Muscle layer of duodenum (tissue), 2 donors: ENCODE measurements around the gene DPH6.
"Not testable (repeated sequence)": the region's sequence is repeated elsewhere in the genome, so short reads cannot be mapped to it uniquely, and the experiment has no call there.

Experiments used
- H3K27ac ChIP-seq: one replicate; pipeline ENCODE4 v1.7.0; 2013; ENCODE audit warnings: mild to moderate bottlenecking, low read length
- H3K27me3 ChIP-seq: one replicate; pipeline ENCODE4 v1.7.0; 2013; ENCODE audit warnings: low read depth, mild to moderate bottlenecking, control low read depth, low read length
- H3K36me3 ChIP-seq, 2 donors: one replicate each; pipeline ENCODE4 v1.7.0; 2013; ENCODE audit warnings: low read length in 2 of 2, control low read depth in 1 of 2, mild to moderate bottlenecking in 1 of 2; ENCODE audit not compliant: insufficient read depth in 2 of 2, control insufficient read depth in 1 of 2
- H3K4me1 ChIP-seq, 2 donors: one replicate each; pipeline ENCODE4 v1.7.0; 2013; ENCODE audit warnings: low read length in 2 of 2, mild to moderate bottlenecking in 2 of 2, control low read depth in 1 of 2, moderate library complexity in 1 of 2; ENCODE audit not compliant: insufficient read depth in 2 of 2, control insufficient read depth in 1 of 2
- H3K4me3 ChIP-seq, 2 donors: one replicate each; pipeline ENCODE4 v1.7.0; 2013; ENCODE audit warnings: low read length in 2 of 2, low read depth in 1 of 2, mild to moderate bottlenecking in 1 of 2
- H3K9me3 ChIP-seq, 2 donors: one replicate each; pipeline ENCODE4 v1.7.0; 2013; ENCODE audit warnings: low read length in 2 of 2, control low read depth in 1 of 2, mild to moderate bottlenecking in 1 of 2; ENCODE audit not compliant: control insufficient read depth in 1 of 2
- donor health status: healthy.

DPH6 gene

DNA sequence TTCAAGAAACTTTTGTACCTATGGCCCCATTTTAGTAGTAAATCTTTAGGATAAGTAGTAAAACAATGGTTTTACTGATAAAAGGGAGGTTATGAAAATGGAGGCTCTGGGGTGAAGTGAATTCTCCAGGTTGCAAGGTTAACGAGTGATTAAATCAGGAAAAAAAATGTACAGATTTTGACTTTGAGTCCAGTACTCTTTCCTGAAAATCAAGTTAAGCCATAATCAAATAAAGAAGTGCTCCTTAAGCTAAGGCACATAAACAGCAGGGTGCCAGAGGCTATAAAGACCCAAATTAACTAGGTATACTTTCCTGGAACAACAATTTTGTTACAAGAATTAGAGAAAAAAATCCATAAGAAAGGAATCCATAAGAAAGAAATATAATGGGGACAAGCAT lies 114.7 kb downstream of the DPH6 start:
- Histone ChIP-seq H3K4me3 (no peak overlapping the region), H3K27ac (no peak overlapping the region), H3K36me3 (no peaks in the 10 kb centered on the region), H3K4me1 (no peaks in the 10 kb centered on the region), H3K9me3 (no peaks in the 10 kb centered on the region), H3K27me3 (no peaks in the 10 kb centered on the region)

DNA sequence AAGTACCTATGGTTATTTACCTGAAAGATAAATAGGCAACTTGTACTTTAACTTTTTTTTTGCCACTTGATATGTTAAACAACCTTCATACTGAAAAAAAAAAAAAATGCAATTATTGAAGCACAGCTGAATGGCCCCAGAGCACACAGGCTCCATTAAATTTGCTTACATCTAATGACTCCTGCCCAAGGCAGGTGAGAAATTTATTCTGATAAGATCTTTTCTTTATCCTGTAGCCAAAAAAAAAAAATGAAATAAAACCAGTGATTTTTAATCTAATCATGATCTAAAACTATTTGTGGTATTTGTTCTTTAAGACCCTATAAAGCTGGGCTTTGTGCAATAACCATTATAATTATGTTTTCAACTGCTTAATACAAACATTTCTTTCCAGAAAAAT lies 115.7 kb downstream of the DPH6 start:
- H3K27me3 ChIP-seq = no peaks in the 10 kb centered on the region
- no peaks in the 10 kb centered on the region for H3K36me3 ChIP-seq
- H3K9me3 ChIP-seq = no peaks in the 10 kb centered on the region
- no peak overlapping the region for H3K27ac ChIP-seq
- H3K4me3 ChIP-seq = no peak overlapping the region
- H3K4me1 ChIP-seq = no peaks in the 10 kb centered on the region

DNA sequence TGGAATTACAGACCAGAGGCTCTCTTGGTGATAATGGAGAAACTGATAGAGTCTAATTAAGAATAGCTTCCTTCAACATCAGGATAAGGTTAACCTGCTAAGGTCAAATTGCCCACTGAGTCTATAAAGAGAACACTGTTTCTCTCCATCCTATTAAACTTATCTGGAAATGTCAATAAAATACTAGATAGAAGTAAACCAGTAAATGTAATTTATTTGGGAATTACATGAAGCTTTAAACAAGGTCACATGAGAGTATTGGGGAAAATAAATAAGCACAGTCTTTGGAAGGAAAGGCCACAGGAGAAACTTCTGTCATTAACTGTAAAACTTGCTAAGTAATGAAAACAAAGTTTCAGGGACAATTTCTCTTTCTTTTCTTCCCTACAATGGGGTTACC lies 118.5 kb downstream of the DPH6 start:
- Histone ChIP-seq H3K9me3 (no peaks in the 10 kb centered on the region), H3K27ac (no peak overlapping the region), H3K36me3 (no peaks in the 10 kb centered on the region), H3K4me3 (no peak overlapping the region), H3K27me3 (no peaks in the 10 kb centered on the region), H3K4me1 (no peaks in the 10 kb centered on the region)

- no peaks in the 10 kb centered on the region for H3K27me3 ChIP-seq
- no peaks in the 10 kb centered on the region for H3K4me1 ChIP-seq
- H3K4me3 ChIP-seq = no peak overlapping the region
- H3K27ac ChIP-seq = no peak overlapping the region
- no peaks in the 10 kb centered on the region for H3K9me3 ChIP-seq
- H3K36me3 ChIP-seq = no peaks in the 10 kb centered on the region
These were observed 118.9 kb downstream of the DPH6 start for GRCh38 chr15:35427091-35427490.

GRCh38 chr15:35410775-35411174 lies 135.2 kb downstream of the DPH6 start:
- H3K4me1 ChIP-seq = no peaks in the 10 kb centered on the region
- H3K9me3 ChIP-seq = no peaks in the 10 kb centered on the region
- no peak overlapping the region for H3K4me3 ChIP-seq
- no peak overlapping the region for H3K27ac ChIP-seq
- no peaks in the 10 kb centered on the region for H3K36me3 ChIP-seq
- H3K27me3 ChIP-seq = no peaks in the 10 kb centered on the region

GRCh38 chr15:35399901-35400300 lies 146.1 kb downstream of the DPH6 start:
- Histone ChIP-seq H3K9me3 (no peaks in the 10 kb centered on the region), H3K27ac (no peak overlapping the region), H3K27me3 (no peaks in the 10 kb centered on the region), H3K36me3 (no peaks in the 10 kb centered on the region), H3K4me3 (no peak overlapping the region), H3K4me1 (no peaks in the 10 kb centered on the region)

- no peak overlapping the region for H3K27ac ChIP-seq
- no peaks in the 10 kb centered on the region for H3K36me3 ChIP-seq
- H3K9me3 ChIP-seq = no peaks in the 10 kb centered on the region
- H3K27me3 ChIP-seq = no peaks in the 10 kb centered on the region
- H3K4me1 ChIP-seq = no peaks in the 10 kb centered on the region
- no peak overlapping the region for H3K4me3 ChIP-seq
These were observed 148.9 kb downstream of the DPH6 start for GRCh38 chr15:35397027-35397426.

GRCh38 chr15:35394416-35394815 lies 151.5 kb downstream of the DPH6 start:
- Histone ChIP-seq H3K27me3 (no peaks in the 10 kb centered on the region), H3K27ac (no peak overlapping the region), H3K4me3 (no peak overlapping the region), H3K36me3 (no peaks in the 10 kb centered on the region), H3K9me3 (no peaks in the 10 kb centered on the region), H3K4me1 (no peaks in the 10 kb centered on the region)

DNA sequence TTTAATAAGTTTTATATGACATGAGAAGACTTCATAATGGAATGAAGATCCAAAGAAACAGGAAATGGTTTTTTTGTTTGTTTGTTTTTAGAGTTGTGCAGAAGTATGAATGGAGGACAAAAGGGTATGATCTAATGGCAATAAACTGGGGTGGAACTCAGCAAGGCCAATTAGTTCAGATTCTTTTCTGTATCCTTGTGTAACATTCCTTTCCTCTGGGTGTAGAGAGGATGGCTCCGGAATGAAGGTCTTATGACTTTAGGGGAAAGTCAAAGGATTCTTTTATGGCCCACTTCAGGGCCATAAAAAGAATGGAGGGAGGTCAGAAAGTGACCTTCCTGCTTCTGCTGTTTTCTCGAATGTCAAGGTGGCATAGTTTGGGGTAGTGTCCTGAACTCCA lies 152.6 kb downstream of the DPH6 start:
- Histone ChIP-seq H3K9me3 (no peaks in the 10 kb centered on the region), H3K4me1 (no peaks in the 10 kb centered on the region), H3K27me3 (no peaks in the 10 kb centered on the region), H3K4me3 (no peak overlapping the region), H3K36me3 (no peaks in the 10 kb centered on the region), H3K27ac (no peak overlapping the region)

GRCh38 chr15:35391408-35391984 lies 154.5 kb downstream of the DPH6 start:
- not testable (repeated sequence) for H3K36me3 ChIP-seq, H3K27me3 ChIP-seq

GRCh38 chr15:35383506-35383905 lies 162.5 kb downstream of the DPH6 start:
- no peak overlapping the region for H3K4me3 ChIP-seq
- H3K27ac ChIP-seq = no peak overlapping the region
- no peaks in the 10 kb centered on the region for H3K4me1 ChIP-seq
- H3K9me3 ChIP-seq = no peaks in the 10 kb centered on the region
- H3K27me3 ChIP-seq = no peaks in the 10 kb centered on the region
- H3K36me3 ChIP-seq = no peaks in the 10 kb centered on the region

More at GRCh38 chr15:35391408-35391984, 154.5 kb downstream of the DPH6 start:
- not testable (repeated sequence) for H3K9me3 ChIP-seq, H3K27ac ChIP-seq, H3K4me1 ChIP-seq, H3K4me3 ChIP-seq

- Histone ChIP-seq H3K27me3 (no peaks in the 10 kb centered on the region), H3K4me1 (no peaks in the 10 kb centered on the region), H3K4me3 (no peak overlapping the region), H3K9me3 (no peaks in the 10 kb centered on the region), H3K27ac (no peak overlapping the region), H3K36me3 (no peaks in the 10 kb centered on the region)
These were observed 164.6 kb downstream of the DPH6 start for GRCh38 chr15:35381328-35381727.
